Endothelial cell of umbilical vein (primary cell): ENCODE data around the gene ADAT1. TPM values are rescaled to one million over a fixed set of nuclear protein-coding genes. Genes with fewer than 3 reads are reported as not detected.

Source experiments
- BruUV-seq: library from RNA; stranded (reverse); fragments of 400-500 nt; replicated peaks from 2 replicates; lab custom pipeline; 2021; lab: Mats Ljungman, UMichigan
- CTCF ChIA-PET: fragments of 300-600, 350-600 bp; sonication (Branson Sonifier 250); formaldehyde crosslinking; loops from one replicate; lab custom pipeline; 2021; ENCODE audit warnings: antibody characterized with exemption, inconsistent platforms; lab: Charles Lee
- POLR2A ChIA-PET: fragments of 300-600, 350-600 bp; sonication (Branson Sonifier 250); formaldehyde crosslinking; loops from one replicate; lab custom pipeline; 2021; ENCODE audit warnings: antibody characterized with exemption, inconsistent platforms; lab: Charles Lee
- DNase-seq: peaks from one replicate; pipeline ENCODE4 v3.0.0-alpha.2; 2011; ENCODE audit warnings: low read depth, low spot score
- FAIRE-seq: peaks from 2 replicates; lab custom pipeline; 2011; peaks lifted over from hg19 to GRCh38; lab: Jason Lieb, UNC
- H2AFZ ChIP-seq: 2 replicates; pipeline ENCODE4 v1.6.0; 2012; ENCODE audit warnings: low read depth, low read length, control low read depth, inconsistent platforms
- H3K27ac ChIP-seq: 2 replicates; pipeline ENCODE4 v1.5.1; 2011; ENCODE audit warnings: low read depth, mild to moderate bottlenecking, control low read depth, low read length, moderate library complexity; ENCODE audit not compliant: insufficient read depth
- H3K27me3 ChIP-seq, 2 experiments: 2 replicates each; pipeline versions ENCODE4 v1.6.0 to v1.6.1; 2011; ENCODE audit warnings: low read length in 2 of 2, mixed read lengths in 1 of 2; ENCODE audit not compliant: control insufficient read depth in 2 of 2, insufficient read depth in 2 of 2
- H3K36me3 ChIP-seq, 2 experiments: 2 replicates in 1 of 2; 3 replicates in 1 of 2; pipeline ENCODE4 v1.5.1; 2011; ENCODE audit warnings: low read length in 2 of 2, mild to moderate bottlenecking in 1 of 2, moderate library complexity in 1 of 2; ENCODE audit not compliant: control insufficient read depth in 2 of 2, insufficient read depth in 2 of 2; ENCODE audit errors: extremely low read depth in 1 of 2
- H3K4me1 ChIP-seq: 3 replicates; pipeline ENCODE4 v1.5.1; 2011; ENCODE audit warnings: mild to moderate bottlenecking, low read length; ENCODE audit not compliant: control insufficient read depth, insufficient read depth; ENCODE audit errors: extremely low read depth
- H3K4me2 ChIP-seq: 2 replicates; pipeline ENCODE4 v1.6.1; 2011; ENCODE audit warnings: low read length, control low read depth, mixed read lengths; ENCODE audit not compliant: insufficient read depth
- H3K4me3 ChIP-seq, 3 experiments: fragments of 200-600 bp in 1 of 3; sonication (generic), shearing (Covaris generic) in 1 of 3; replicated peaks in 1 of 3; 2 replicates each; pipeline ENCODE4 v1.5.1; 2011 to 2016; ENCODE audit warnings: control low read depth in 3 of 3, low read length in 3 of 3, mild to moderate bottlenecking in 2 of 3, inconsistent platforms in 1 of 3, low read depth in 1 of 3, moderate library complexity in 1 of 3; ENCODE audit not compliant: insufficient read depth in 1 of 3
- H3K79me2 ChIP-seq: 2 replicates; pipeline ENCODE4 v1.6.0; 2012; ENCODE audit warnings: low read length, inconsistent platforms; ENCODE audit not compliant: control insufficient read depth, insufficient read depth
- H3K9ac ChIP-seq: replicated peaks from 2 replicates; pipeline ENCODE3; 2011; ENCODE audit warnings: low read length, control low read depth; ENCODE audit not compliant: insufficient read depth; ENCODE audit errors: extremely low read depth
- H3K9me1 ChIP-seq: replicated peaks from 3 replicates; pipeline ENCODE4 v1.6.0; 2011; ENCODE audit warnings: mild to moderate bottlenecking, low read length; ENCODE audit not compliant: control insufficient read depth, insufficient read depth; ENCODE audit errors: extremely low read depth
- H3K9me3 ChIP-seq: replicated peaks from 2 replicates; pipeline ENCODE4 v1.5.1; 2012; ENCODE audit warnings: low read length, inconsistent platforms; ENCODE audit not compliant: control insufficient read depth, insufficient read depth
- H4K20me1 ChIP-seq: replicated peaks from 2 replicates; pipeline ENCODE3; 2011; ENCODE audit warnings: mild to moderate bottlenecking, low read length; ENCODE audit not compliant: control insufficient read depth, insufficient read depth; ENCODE audit errors: extremely low read depth
- EZH2 ChIP-seq: IDR thresholded peaks from 2 replicates; pipeline ENCODE4 v1.6.1; 2012; ENCODE audit warnings: borderline replicate concordance, low read depth, mild to moderate bottlenecking, moderate library complexity, low read length, inconsistent platforms; ENCODE audit not compliant: severe bottlenecking
- GATA2 ChIP-seq: IDR thresholded peaks from 2 replicates; pipeline ENCODE4 v1.7.0; 2011; ENCODE audit warnings: low read depth, mild to moderate bottlenecking, moderate library complexity, mixed read lengths, low read length; ENCODE audit not compliant: insufficient read length, insufficient read depth
- JUN ChIP-seq: IDR thresholded peaks from 2 replicates; pipeline ENCODE4 v1.6.1; 2011; ENCODE audit warnings: borderline replicate concordance, low read depth; ENCODE audit not compliant: insufficient read length, insufficient read depth
- MAX ChIP-seq: IDR thresholded peaks from 2 replicates; pipeline ENCODE4 v1.6.1; 2011; ENCODE audit not compliant: insufficient read depth, insufficient read length
- dilution Hi-C: fragments of 300-500 bp; cut with MboI; formaldehyde crosslinking; loops from one replicate; pipeline ENCODE4 v1.15.0; 2019; ENCODE audit warnings: low sequenced_read_pairs; ENCODE audit not compliant: extremely low pct_ligation_motif_present
- intact Hi-C: fragments of 100-400 bp; cut with micrococcal nuclease; formaldehyde crosslinking; loops from one replicate; pipeline ENCODE4 v1.10.0; 2022
- polyA plus RNA-seq, 4 experiments: library from polyadenylated mRNA; depleted of rRNA in 3 of 4; stranded (reverse) in 3 of 4; unstranded in 1 of 4; fragments of >200 nt; gene quantifications; 2 replicates each; pipeline versions ENCODE4 v1.2.1 to v1.2.3, GENCODE V29; 2011 to 2012; ENCODE audit warnings: missing spikeins in 1 of 4
- total RNA-seq: library from RNA; stranded (reverse); gene quantifications from 2 replicates; pipeline ENCODE4 v1.2.3, GENCODE V29; 2021

ADAT1 gene
- total and polyA plus RNA-seq, 2 donors (not counting 3 experiments of a cell fraction or from before 2014, with no cell fraction given) = 27.2 to 56.6 TPM

- no peak for TF ChIP-seq MAX
- no peak for TF ChIP-seq JUN
- no peak for TF ChIP-seq GATA2
- POLR2A ChIA-PET = no interaction called here
- H3K9ac ChIP-seq = no peak overlapping the region
Observed at GRCh38 chr16:75575958-75576357, 47.1 kb downstream of the ADAT1 start.

GRCh38 chr16:75573955-75574354 is 49.1 kb downstream of the ADAT1 start:
- CTCF ChIA-PET = interaction anchor here (1.0 kb wide), 2 partner anchors 47 to 59 kb away, joined by 3 read pairs; no protein-coding TSS in a partner anchor
- no TSS peak for BruUV-seq
- no peak overlapping the region for H3K9ac ChIP-seq
- no peak for TF ChIP-seq EZH2
- H3K4me1 ChIP-seq = no peaks in the 10 kb centered on the region
- POLR2A ChIA-PET = no interaction called here
- H3K36me3 ChIP-seq = peaks cover 23 to 34% of the 10 kb centered on the region in 2 experiments
- dilution Hi-C loops = no loop called here
- intact Hi-C loops = no loop called here
- H3K4me3 ChIP-seq = no peak overlapping the region
- DNase-seq (no peak), FAIRE-seq (no peak)
- H3K9me3 ChIP-seq = no peaks in the 10 kb centered on the region
- H3K9me1 ChIP-seq = no peaks in the 10 kb centered on the region
- H3K4me2 ChIP-seq = no peak overlapping the region
- no peak overlapping the region for H3K27ac ChIP-seq
- no peaks in the 10 kb centered on the region for H4K20me1 ChIP-seq
- no peaks in the 10 kb centered on the region for H3K79me2 ChIP-seq
- H2AFZ ChIP-seq = no peak overlapping the region
- H3K27me3 ChIP-seq = no peaks in the 10 kb centered on the region

More at GRCh38 chr16:75575958-75576357, 47.1 kb downstream of the ADAT1 start:
- Histone ChIP-seq H3K27me3 (no peaks in the 10 kb centered on the region), H4K20me1 (no peaks in the 10 kb centered on the region), H3K79me2 (no peaks in the 10 kb centered on the region), H3K4me3 (no peak overlapping the region), H3K27ac (no peak overlapping the region), H3K36me3 (peaks cover 18 to 30% of the 10 kb centered on the region in 2 experiments), H2AFZ (no peak overlapping the region), H3K4me2 (no peak overlapping the region), H3K9me3 (no peaks in the 10 kb centered on the region), H3K4me1 (no peaks in the 10 kb centered on the region), H3K9me1 (no peaks in the 10 kb centered on the region)
- DNase-seq (no peak), FAIRE-seq (no peak)
- dilution Hi-C loops = no loop called here
- CTCF ChIA-PET = interaction anchor here (1.6 kb wide), 1 partner anchor 9 kb away, joined by 4 read pairs; the partner anchor contains the start of gene GABARAPL2
- BruUV-seq = no TSS peak
- intact Hi-C loops = no loop called here
